ENCODE measurements around the gene TSPAN4.
A peak's percentile ranks its signal among the peaks of the same experiment; 100 is the strongest.

TSPAN4 gene

GRCh38 chr11:837189-837989, 5.3 kb upstream of the TSPAN4 start:
- DNase-seq = no peak

- no peak for DNase-seq
Measured at GRCh38 chr11:837990-838307, 4.7 kb upstream of the TSPAN4 start.

DNA sequence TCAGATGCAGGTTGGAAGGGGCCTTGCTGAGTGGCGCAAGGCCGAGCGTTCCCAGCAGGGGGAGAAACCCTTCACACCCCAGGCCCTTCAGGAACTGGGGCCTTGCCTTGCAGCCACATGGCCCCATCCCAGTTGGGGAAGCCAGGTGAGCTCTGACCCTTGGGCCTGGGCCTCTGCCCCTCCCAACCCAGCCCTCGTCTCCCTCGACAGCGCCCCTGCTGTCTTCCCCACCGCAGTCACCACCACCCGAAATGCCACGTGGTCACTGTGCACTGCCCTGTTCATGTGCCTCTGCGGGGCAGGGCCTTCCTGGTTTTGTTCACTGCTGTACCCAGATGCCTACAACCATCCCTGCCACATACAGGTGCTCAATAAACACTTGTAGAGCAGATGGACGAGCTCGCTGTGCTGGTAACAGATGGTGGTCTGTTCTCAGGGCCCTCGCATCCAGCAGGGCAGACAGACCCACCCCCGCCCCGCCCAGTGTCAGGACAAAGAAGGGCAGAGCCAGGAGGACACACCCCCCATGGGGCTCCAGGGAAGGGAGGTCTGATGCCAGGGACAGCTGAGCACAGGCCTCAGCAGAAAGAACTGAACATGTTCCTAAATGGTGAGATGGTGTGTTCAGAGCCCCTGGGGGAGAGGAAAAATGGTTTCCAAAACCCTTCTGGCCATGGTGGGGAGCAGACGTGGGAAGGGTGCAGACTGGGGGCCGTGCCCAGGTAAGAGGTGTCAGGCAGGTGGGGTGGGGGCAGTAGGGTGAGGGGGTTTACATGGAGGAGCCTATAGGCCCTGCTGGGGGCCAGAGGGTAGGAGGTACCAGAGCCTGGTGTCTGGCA, 4.0 kb upstream of the TSPAN4 start:
- DNase-seq = no peak

GRCh38 chr11:839280-839623, 3.4 kb upstream of the TSPAN4 start:
- no peak for DNase-seq

- no peak for DNase-seq
Measured at GRCh38 chr11:839875-840617, 2.6 kb upstream of the TSPAN4 start.

DNA sequence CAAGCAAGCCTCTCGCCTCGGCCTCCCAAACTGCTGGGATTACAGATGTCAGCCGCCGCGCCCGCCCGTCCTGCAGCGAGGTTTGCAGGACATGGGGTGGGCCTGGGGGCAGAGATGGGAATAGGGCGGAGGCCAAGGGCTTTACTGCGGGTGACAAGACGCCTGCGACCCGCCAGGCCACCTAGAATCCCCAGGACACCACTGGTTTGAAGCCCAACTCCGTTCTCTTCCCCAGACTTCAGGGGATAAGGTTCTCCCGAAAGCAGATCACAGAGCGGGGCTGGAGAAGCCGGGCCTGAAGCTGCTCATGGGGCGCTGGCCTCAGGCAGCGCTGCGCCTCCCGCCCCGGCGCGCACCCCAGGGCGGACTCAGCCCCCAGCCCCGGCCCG, 677 bp upstream of the TSPAN4 start:
- DNase-seq = no peak

DNA sequence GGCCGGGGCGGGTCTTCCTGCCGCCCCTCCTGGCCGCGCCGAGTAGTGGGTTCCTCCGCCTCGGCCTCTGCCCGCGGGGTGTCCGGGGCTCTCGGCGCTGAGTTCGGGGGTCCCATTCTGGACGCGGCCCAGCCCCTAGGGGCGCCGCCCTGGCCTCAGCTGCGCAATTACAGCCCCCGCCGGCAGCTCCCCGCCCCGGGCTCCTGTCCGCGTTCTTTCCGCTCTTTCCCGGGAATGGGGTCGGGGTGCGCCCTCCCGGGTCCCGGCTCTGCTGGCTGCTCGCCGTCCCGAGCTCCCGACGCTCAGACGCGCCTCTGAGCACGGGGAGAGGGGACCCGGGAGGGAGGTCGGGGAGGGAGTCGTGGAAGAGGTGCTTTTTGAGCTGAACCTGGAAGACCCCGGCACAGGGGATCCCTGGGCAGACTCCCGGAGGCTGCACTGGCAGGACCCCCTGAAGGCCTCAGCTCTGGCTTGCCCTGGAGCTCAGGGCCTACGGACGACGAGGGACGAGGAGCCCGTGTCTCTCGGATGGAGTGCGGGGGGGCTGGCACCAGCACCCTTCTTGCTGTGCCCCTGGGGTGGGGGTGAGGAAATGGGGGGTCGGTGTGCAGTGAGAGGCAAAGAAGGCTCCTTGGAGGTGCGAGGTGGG, 558 bp downstream of the TSPAN4 start:
- DNase-seq = no peak

- DNase-seq = no peak
Measured at GRCh38 chr11:843818-844692, 1.4 kb downstream of the TSPAN4 start.

- no peak for DNase-seq
Measured at GRCh38 chr11:844693-845644, 2.3 kb downstream of the TSPAN4 start.

DNA sequence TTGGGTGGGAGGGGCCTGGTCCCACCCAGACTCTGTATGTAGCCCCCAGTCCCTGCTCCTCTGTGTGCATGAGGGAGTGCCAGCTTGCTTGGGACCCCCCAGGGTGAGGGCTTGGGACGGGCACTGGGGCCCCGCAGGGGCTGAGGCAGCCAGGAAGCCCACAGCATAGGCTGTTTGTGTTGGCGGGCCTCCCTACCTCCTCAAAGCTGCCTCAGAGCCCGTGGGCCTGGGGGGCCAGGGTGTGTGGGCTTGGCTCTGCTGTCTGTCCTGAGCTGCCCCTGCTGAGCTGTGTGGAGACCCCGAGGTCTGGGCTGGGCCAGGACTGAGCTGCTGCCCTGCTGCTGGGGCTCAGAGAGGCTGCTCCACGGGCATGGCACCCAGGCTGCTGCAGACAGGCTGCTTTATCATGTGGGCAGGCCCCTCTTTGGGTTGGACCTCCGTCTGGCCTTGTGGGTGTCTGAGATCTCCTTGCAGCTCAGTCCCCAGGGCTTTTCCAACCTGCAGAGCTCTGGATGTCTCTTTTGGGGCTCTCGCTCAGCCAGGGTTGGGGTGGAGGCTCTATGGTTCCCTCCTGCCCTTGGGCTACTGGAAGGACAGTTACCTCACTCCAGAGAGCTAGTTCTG, 3.3 kb downstream of the TSPAN4 start:
- DNase-seq = no peak

- no peak for DNase-seq
Measured at GRCh38 chr11:846496-847098, 3.9 kb downstream of the TSPAN4 start.

GRCh38 chr11:847876-848275, 5.2 kb downstream of the TSPAN4 start:
- no peak for DNase-seq

DNA sequence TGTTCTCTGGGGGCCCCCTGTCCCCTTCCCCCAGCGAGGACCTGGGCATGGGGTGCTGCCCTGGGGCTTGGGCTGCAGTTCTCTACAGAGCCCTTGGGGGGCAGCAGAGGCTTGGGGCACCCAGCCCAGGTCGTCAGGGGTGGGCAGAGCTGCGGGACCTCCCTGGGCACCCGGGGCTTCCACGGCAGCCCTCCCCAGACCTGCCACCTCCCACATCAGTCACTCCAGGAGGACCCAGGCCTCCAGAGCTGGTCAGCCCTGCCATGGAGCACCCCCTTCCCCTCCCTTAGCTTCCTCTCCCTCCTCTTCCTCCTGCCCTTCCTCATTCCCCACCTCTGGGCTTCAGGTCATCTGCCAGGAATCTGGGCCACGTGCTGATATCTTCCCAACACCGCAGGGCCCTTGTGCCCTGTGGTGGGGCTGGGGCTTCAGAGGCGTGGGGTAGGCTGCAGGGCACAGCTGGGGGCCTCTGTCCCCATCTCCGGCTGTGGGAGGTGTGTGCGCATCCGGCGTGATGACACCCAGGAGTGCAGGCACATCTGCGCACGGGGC, 5.8 kb downstream of the TSPAN4 start:
- peak; percentile 31 for DNase-seq

DNA sequence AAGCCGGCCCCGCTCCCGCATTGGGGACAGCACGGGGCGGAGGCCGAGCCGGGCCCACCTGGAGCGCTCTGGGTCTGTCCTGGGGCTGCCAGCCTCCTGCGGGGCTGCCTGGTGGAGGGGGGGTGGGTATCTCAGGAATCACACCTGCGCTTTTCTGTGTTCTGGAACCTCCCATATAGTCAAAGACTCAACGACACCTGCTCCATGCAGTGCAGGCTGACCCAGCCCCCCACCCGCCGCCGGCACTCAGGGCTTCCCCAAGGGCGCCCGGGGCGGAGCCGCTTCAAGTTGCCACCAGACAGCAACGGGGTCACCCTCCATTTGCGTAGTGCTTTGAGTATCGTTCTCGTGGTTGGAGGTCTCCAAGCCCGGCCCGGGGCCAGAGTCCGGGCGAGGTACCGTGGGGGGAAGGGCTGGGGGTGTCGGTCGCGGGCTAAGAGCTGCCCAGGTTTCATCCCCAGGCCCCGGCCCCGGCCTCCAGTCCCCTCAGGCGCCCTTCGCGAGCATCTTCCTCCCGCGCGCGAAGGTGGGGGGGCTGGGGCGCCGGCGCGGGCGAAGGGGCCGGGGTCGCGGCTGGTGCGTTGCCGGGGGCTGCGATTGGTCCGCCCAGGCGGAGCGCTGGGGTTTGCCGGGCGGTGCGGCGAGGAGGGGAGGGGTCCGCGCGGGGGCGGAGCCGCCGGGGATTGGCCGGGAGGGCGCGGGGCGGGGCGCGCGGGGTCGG, 6.6 kb downstream of the TSPAN4 start:
- DNase-seq = peak; percentile 36

GRCh38 chr11:849951-850774, 7.5 kb downstream of the TSPAN4 start:
- DNase-seq = no peak

DNA sequence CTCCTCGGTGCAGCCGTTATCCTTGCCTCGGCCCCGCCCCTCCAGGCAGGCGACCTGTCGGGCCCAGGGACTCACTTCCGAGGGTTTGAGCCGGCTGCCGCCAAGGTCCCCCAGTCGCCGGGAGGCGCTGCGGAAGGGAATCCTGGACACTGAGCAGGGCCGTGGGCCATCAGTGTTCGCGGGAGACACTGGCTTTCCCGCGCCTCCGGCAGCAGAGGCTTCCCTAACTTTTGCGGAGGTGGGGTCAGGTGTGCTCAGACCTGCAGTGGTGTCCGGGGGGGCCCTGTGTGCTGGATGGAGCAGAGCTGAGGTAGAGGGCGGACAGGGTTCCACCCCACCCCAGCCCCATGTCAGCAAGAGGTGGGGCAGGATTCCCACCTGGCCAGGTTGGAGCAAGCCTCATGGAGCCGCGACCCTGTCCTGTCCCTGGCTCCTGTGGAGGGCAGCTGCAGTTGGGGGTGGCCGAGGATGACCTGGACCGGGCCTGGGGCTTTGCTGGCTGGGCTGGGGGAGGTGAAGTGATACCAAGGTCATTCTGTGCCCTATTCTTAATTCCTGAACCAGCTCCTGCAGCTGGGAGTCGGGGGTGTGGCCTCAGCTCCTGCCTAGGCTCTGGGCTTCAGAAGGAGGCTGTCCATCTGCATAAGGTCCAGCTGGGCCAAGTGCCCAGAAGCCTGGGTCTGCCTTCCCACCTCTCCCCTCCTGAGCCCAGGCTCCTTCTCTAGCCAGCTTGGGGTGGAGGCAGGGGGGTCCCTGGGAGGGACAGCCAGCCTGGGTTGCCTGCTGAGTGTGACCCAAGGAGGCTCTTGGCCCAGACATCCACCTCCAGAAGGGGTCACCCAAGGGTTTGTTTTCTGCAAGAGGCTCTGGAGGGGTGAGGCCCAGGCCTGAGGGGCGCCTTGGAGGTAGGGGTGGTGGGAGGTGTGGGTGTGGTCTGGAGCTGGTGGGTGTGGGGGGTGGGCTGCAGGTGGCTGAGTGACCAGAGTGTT, 8.4 kb downstream of the TSPAN4 start:
- DNase-seq = no peak

- DNase-seq = no peak
Measured at GRCh38 chr11:852762-853161, 10.1 kb downstream of the TSPAN4 start.

Data from activated gamma-delta T cell (primary cell).